NCI-H774 (cell line): ENCODE data around the gene KCNK15.

Source experiments
- DNase-seq: peaks from one replicate; lab custom pipeline; 2025; lab: John Stamatoyannopoulos, UW

Gene KCNK15

DNA sequence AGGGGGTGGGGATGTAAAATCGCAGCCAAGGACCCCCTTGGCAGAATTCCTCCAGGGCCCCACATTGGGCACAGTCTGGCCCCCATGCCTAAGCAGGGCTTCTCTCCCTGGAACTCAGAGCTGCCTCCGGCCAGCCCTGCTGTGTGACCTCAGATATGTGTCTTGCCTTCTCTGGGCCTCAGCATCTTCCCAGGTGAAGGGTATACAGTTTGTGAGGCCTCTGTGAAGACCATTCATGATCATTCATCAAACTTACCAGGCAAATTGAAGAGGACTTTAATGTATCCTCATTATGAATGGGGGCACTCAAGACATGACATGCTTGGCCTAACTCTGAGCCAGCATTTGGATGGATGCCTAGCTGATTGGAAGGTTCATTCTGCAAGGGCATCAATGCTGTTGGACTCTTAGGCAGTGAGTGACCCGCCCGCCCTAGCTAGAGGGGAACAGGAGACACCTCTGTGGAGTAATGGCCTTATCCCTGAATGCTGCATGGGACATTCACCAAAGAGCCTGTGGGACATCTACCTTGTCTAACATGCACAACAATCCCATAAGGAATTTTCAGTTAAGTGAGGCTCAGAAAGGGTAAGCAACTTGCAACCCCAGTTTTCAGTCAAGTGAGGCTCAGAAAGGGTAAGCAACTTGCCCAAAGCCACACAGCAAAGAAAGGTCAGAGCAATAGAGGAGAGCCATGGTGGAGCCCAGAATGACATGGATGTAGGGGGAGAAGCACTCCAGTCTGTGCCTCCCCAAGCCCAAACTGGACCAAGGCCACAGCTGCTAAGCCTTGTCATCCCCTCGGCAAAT lies 30.0 kb upstream of the KCNK15 start:
- DNase-seq, result no peak

DNA sequence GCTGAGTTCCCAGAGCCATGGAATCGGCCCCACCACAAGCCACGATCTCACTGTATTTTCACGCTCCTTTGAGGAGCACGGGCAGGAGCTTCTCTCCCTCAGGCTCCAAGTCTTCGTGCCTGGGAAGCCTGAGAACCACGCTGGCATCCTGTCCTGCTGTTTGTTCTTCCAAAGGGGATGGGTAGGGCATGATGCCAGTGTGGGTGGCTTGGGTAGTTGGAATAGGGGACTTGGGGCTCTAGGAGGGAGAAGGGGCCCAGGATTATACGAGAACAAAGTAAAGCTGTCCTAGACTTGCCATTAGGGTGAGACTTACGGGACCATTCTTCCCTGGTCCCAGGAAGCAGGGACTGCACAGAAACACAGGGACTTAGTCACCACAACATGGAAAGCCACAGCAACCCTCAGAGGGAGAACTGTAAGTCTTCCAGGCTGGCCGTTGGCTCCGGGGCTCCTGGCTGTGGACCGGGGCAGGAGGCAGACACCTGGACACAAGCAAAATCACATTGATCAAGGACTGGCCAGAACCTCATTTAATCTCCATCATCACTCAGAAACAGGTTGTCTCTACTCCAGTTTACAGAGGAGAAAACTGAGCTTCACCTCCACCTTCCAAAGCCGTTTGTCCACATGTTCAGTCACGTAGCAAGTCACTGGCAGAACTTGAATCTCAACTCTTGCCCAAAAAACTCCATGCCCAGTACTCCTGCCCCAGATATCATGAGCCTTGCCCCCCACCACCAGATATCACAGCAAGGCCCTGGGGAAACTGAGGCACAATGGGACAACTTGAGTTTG lies 29.2 kb upstream of the KCNK15 start:
- no peak for DNase-seq

DNA sequence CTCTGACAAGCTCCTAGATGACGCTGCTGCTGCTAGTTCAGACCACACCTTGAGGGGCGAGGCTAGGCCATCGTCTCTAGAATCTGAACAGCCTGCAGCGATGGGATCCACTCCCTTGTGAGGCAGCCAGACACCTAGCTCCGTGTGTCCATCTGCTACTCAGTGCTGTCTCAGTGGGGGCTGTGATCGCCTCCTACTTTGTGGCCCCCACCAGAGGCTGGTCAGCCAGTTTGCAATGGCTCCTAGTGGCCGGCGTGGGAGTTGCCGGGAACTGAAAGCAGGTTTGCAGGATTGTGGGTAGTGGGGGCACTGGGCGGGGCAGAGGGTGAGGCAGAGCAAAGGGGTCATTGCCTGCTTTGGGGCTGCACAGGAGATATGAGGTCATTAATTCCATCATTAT lies 27.7 kb upstream of the KCNK15 start:
- no peak for DNase-seq

DNA sequence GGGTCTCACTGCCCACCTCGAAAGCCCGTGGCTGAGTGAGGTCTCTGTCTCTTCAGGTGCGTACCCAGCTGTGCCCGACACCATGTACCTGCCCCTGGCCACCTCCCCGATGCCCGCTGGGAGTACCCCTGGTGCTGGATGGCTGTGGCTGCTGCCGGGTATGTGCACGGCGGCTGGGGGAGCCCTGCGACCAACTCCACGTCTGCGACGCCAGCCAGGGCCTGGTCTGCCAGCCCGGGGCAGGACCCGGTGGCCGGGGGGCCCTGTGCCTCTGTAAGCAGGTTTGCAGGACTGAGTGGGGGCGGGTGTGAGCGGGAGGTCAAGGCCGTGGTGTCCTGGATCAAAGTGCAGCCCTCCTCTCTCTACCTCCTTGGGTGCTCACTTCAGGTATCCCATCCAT lies 25.8 kb upstream of the KCNK15 start:
- DNase-seq, result no peak

DNA sequence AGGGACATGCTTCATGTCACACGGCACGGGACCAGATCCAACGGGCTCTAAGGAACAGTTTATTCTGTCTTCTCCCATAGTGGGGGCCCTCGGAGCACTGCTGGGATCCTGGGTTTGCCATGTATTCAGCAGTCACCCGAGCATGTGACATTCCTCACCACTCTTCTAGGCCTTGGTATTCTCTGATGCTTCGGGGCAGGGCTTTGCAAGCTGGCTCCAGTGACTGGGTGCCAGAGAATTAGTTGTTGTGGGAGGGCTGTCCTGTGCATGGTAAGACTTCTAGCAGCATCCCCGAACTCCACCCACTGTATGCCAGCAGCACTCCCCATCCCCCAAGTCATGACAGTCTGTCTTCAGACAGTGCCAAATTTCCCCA lies 25.1 kb upstream of the KCNK15 start:
- DNase-seq, result no peak

DNA sequence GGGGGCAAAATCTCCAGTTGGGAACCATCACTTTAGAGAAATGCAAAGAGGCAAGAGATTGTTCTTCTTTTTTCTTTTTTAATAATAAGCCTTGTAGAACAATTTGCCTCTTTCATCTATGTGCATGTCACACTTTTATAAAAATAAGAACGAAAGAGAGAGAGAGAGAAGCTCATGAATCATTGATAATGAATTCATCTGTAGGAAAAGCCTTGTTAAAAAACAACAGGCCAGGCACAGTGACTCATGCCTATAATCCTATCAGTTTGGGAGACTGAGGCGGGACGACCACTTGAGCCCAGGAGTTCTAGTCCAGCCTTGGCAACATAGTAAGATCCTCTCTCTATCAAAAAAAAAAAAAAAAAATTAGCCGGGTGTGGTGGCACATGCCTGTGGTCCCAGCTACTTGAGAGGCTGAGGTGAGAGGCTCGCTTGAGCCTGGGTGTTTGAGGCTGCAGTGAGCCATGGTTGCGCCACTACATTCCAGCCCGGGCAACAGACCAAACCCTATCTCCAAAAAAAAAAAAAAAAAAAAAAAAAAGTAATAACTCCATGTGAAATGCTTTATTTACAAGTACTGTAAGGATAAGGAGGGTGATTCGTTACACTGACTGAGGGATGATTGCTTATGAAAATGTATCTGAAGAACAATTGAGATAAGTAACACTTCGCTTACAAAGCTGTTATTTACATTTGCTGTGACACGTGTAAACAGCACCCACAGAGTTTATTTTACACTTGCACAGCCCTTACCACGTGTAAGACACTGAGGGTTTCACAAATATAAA lies 24.5 kb upstream of the KCNK15 start:
- no peak for DNase-seq

DNA sequence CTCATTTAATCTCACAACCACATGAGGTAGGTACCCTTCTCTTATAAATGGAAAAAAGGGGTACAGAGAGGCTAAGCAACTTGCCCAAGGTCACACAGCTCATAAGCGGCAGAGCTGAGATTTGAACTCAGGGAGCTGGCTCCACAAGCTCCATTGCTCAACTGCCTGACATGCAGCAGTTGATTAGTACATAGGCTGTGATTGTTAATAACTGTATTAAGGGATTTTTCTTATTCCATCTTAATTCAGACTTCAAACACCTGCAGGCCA lies 23.9 kb upstream of the KCNK15 start:
- DNase-seq, result no peak

DNA sequence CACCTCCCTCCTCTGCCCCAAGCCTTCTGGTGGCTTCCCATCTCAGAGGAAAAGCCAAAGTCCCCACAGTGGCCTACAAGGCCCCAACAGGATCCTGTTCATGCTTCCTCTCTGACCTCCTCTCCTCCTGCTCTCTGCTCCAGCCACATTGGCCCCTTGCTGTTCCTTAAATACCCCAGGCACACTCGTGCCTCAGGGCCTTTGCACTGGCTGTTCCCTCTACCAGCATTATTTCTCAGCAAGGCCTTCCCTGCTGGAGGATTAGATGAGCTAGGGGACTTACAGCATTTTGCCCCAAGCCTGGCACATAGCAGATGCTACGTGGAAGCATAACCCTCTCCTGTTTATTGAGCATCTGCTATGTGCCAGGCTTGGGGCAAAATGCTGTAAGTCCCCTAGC lies 22.7 kb upstream of the KCNK15 start:
- no peak for DNase-seq

DNA sequence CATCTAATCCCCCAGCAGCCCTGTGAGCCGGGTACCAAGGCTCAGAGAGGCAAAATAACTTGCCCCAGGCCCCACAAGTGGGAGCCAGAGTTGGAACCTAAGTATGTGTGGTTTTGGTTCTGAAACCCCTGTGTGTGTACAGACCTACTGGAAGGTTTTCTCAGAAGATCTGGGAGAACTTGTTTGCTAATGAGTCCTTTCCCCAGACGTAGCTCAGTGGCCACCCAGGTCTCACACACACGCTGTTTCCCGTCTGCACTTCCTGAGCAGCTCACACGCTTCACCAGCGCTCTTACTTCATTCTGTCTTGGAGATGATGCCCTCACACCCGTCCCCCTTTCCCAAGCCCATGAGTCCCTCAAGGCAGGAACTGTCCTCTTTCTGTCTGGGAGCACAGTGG lies 22.3 kb upstream of the KCNK15 start:
- DNase-seq, result no peak

DNA sequence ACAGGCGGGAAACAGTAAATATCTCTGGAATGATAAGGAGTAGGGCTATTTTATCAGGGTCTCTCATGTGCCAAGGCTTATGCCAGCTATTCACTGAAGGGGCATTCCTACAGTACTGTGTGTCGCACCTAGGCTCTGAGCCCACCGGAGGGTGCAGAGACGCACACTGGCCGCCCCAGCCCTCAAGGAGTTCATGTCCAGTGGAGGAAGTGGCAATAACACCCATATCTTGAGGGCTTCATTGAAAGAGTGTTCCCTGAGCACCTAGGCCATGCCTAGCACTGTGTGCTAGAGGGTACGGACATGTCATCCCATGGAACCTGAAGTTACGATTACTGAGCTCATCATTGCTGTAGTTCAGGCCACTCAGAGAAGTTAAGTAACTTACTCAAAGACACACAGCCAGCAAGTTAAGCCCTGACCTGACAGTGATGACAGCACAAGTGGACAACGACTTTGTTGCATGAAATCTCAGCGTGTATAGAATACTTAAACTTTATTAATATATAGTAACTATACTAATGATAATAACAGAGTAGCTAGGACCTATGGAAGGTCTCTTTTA lies 21.8 kb upstream of the KCNK15 start:
- DNase-seq, result no peak

DNA sequence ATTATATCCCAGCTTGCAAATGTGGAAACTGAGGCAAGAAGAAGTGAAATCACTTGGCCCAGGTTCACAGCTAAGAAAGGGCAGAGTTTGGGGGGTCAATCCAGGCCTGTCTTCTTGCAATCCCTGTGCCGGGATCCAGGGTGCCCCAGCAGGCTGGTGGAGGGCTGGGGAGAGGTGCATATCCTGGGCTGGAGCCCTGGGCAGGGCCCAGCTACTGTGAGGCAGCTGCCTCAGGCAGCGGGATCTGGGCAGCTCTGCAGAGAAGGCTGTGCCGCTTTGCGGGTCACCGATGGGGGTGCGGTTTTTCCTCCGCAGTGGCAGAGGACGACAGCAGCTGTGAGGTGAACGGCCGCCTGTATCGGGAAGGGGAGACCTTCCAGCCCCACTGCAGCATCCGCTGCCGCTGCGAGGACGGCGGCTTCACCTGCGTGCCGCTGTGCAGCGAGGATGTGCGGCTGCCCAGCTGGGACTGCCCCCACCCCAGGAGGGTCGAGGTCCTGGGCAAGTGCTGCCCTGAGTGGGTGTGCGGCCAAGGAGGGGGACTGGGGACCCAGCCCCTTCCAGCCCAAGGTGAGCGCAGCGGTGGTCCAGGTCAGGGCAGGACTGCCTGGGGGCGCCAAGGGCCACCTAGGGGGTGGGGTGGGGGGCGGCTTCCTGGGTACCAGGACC lies 21.1 kb upstream of the KCNK15 start:
- no peak for DNase-seq

DNA sequence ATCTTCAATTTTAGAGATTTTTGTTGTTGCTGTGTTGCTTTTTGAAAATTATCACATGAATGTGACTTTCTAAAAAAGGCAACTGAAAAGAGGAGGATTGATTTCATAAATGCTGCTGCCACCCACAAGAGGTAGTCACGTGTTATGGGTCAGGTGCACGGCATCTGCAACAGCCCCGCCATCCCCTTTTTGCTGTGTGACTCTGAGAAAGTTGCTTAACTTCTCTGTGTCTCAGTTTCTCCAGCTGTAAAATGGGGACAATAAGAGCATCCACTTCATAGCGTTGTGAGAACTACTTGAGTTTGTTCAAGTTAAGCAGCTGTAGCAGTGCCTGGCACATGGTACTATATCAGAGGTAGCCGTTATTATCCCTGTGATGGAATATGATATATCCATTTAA lies 19.8 kb upstream of the KCNK15 start:
- no peak for DNase-seq

DNA sequence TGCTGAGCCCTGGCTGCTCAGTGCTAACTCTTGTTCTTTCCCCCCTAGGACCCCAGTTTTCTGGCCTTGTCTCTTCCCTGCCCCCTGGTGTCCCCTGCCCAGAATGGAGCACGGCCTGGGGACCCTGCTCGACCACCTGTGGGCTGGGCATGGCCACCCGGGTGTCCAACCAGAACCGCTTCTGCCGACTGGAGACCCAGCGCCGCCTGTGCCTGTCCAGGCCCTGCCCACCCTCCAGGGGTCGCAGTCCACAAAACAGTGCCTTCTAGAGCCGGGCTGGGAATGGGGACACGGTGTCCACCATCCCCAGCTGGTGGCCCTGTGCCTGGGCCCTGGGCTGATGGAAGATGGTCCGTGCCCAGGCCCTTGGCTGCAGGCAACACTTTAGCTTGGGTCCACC lies 18.6 kb upstream of the KCNK15 start:
- DNase-seq, result no peak

DNA sequence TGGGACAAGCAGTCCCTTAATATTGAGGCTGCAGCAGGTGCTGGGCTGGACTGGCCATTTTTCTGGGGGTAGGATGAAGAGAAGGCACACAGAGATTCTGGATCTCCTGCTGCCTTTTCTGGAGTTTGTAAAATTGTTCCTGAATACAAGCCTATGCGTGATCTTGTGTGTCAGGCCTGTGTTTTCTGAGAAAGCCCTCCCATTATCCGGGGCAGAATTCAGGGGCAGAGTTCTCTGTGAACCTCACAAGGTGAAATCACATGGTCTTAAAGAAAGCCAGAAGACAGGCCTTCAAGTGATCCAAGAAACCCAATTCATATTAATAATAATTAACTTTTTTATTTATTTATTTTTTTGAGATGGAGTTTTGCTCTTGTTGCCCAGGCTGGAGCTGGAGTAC lies 18.0 kb upstream of the KCNK15 start:
- DNase-seq, result no peak

DNA sequence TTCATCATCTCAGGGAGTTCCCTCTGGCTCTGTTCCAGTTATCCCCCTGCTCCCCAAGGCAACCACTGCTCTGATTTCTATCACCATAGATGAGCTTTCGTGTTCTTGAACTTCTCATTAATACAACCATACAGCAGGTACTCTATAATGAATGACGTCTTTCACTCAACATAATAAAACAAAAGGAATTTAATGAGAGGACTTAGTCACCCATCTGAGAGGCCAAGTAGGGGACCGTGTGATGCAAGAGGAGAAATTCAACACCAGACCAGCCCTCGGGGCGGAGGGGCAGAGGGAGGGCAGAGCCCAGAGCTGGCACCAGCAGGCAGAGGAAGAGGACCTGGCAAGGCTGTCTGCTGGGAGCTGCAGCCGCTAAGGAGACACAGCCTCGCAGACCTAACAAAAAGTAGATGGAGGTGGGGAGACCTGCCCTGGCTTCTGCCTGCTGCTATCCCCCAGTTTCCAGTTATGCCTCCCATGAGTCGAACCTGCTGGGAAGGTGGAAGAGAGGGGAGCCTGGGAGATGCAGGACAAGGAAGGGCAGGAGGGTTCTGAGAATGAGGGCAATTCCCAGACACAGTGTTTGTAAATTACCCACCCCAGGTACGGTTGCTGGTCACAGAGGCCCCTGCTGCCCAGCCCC lies 16.7 kb upstream of the KCNK15 start:
- DNase-seq, result peak; percentile 20

DNA sequence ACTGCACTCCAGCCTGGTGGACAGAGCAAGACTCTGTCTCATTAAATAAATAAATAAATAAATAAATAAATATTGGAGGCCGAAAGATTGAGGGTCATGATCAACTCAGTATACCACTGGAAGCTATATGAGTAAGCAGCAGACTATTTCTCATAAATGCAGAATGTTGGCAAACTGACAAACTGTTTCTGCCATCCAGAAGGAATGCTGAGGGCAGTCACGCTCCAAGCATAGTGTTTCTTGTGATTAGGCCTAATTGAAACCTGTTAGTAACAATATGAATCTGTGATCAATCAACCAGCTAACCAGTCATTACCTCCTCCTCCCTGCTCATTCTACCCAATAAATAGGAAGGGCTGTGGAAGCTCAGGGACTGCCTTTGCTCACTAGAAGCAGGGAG lies 15.2 kb upstream of the KCNK15 start:
- DNase-seq, result no peak

DNA sequence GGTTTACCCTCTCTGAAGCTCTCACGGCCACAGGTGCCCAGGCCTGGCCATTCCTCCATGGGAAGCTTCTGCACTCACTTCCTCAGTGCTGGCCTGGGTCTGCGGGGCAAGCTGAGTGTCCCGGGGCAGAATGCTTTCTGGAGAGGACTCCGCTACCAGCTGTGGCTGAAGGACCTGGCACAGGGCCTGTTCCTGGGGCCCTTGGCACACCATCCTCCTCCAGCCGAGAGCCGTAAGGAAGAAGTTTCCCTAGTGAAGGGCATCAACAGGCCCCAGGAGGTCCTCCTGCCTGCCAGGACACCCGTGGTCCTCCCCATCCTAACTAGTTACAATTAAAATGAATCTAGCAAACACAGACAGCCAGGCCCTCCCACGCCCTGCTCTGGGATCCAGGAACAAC lies 14.0 kb upstream of the KCNK15 start:
- no peak for DNase-seq

DNA sequence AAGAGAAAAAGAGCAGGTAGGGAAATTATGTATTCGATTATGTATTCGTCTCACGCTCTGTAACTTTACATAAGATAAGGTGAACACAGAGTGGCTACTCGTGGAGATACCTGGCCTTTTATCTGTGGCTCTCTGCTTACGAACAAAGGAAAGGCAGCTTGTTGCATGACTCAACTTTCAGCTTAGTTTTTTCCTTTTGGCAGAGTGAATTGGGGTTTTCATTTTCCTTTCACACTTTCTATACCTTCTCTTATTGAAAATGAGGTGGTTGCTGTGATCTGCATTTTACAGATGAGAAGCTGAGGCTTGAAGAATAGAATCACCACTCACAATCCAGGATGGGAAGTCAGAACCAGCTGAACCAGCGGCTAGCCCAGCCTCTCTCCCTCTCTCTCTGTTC lies 13.3 kb upstream of the KCNK15 start:
- no peak for DNase-seq

DNA sequence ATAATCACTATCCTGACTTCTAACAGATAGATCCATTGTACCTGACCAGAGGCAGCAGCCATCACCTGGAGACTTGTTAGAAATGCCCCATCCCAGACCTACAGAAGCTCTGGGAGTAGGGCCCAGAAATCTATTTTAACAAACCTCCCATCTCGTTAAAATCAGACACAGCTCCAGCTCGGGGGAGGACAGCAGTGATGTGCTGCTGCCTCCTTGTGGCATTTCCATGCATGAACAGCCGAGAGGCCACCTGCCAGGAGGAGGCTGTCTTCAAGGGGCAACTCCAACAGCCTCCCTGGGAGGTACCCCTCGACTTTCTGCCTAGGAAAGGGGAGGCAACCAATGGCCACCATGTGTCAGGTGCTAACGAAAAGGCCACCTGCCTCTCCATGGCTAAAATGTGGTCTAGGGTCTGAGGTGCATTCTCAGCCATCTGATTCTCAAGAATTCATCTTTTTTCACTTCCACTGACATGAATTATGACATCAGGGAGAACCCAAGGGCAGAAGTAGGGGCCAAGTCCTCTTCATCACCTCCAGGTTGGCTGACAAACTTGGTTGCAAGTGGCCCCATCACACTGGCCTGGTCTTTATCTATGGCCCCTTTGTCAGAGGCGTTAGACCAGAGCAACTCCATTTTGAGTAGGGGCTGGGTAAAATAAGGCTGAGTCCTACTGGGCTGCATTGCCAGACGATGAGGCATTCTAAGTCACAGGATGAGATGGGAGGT lies 12.2 kb upstream of the KCNK15 start:
- peak; percentile 19 for DNase-seq

DNA sequence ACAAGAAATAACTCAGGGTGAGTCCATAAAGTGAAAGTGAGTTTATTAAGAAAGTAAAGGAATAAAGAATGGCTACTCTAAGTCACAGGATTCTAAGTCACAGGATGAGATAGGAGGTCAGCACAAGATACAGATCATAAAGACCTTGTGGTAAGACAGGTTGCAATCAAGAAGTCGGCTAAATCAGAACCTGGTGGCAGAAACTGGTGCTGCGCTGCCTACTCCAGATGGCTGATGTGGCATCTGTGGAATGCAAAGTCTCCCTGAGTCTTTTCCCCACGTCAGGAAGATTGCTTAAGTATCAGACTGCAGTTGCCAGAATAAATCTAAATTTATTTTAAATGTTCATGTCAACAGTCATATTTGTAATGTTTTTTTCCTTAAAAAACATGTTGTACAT lies 10.7 kb upstream of the KCNK15 start:
- DNase-seq, result no peak

DNA sequence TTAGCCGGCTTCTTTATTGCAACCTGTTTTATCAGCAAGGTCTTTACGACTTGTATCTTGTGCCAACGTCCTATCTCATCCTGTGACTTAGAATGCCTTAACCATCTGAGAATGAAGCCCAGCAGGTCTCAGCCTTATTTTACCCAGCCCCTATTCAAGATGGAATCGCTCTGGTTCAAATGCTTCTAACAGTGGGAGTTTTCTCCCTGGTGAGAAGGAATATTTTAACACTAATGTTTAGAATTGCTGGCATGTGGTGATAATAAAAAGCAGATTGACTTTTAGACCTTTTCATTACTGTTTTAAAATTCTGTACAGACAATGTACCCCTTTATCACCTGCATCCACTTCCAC lies 9.9 kb upstream of the KCNK15 start:
- DNase-seq, result no peak
